GM12878 (cell line): ENCODE results near the gene DTX4. TPM values are rescaled to one million over a fixed set of nuclear protein-coding genes. Genes with fewer than 3 reads are reported as not detected.

Experiments used
- CREM ChIP-seq: IDR thresholded peaks from 2 replicates; pipeline ENCODE4 v1.6.1; 2014; ENCODE audit warnings: antibody characterized with exemption, low read depth
- ESRRA ChIP-seq: IDR thresholded peaks from 2 replicates; pipeline ENCODE4 v1.6.1; 2012; ENCODE audit warnings: mild to moderate bottlenecking, low read length, improper control_type of control experiment
- ETV6 ChIP-seq, 2 experiments: fragments of 450-650 bp in 1 of 2; IDR thresholded peaks in 1 of 2; conservative IDR thresholded peaks in 1 of 2; 2 replicates each; pipeline ENCODE4 v1.6.1; 2014; ENCODE audit warnings: antibody characterized with exemption in 1 of 2, borderline replicate concordance in 1 of 2, low read depth in 1 of 2, mild to moderate bottlenecking in 1 of 2, moderate library complexity in 1 of 2
- FOS ChIP-seq: IDR thresholded peaks from 3 replicates; pipeline ENCODE4 v1.6.1; 2011; ENCODE audit warnings: borderline replicate concordance; ENCODE audit not compliant: insufficient read length; ENCODE audit errors: extremely low read depth
- MXI1 ChIP-seq: fragments of 150-350 bp; IDR thresholded peaks from 2 replicates; pipeline ENCODE4 v1.6.1; 2011; ENCODE audit warnings: low read depth, mild to moderate bottlenecking, inconsistent platforms, low read length, improper control_type of control experiment
- NBN ChIP-seq: fragments of 450-650 bp; IDR thresholded peaks from 2 replicates; pipeline ENCODE4 v1.6.1; 2016
- NFYA ChIP-seq: IDR thresholded peaks from 2 replicates; pipeline ENCODE4 v1.6.1; 2011; ENCODE audit warnings: low read depth, mild to moderate bottlenecking, low read length, improper control_type of control experiment, borderline replicate concordance
- NFYB ChIP-seq: IDR thresholded peaks from 2 replicates; pipeline ENCODE4 v1.6.1; 2011; ENCODE audit warnings: low read depth, mild to moderate bottlenecking, low read length, improper control_type of control experiment, moderate library complexity; ENCODE audit not compliant: insufficient read depth
- NRF1 ChIP-seq: conservative IDR thresholded peaks from 2 replicates; pipeline ENCODE4 v1.6.1; 2011; ENCODE audit warnings: mild to moderate bottlenecking, low read depth, low read length, improper control_type of control experiment
- POU2F2 ChIP-seq: IDR thresholded peaks from 3 replicates; pipeline ENCODE4 v1.6.1; 2011; ENCODE audit warnings: low read depth, mild to moderate bottlenecking, low read length, borderline replicate concordance
- RELA ChIP-seq: fragments of 450-650 bp; IDR thresholded peaks from 2 replicates; pipeline ENCODE4 v1.8.0; 2014; ENCODE audit warnings: borderline replicate concordance; ENCODE audit not compliant: partially characterized antibody
- TAF1 ChIP-seq: IDR thresholded peaks from 2 replicates; pipeline ENCODE4 v1.6.1; 2011; ENCODE audit warnings: mild to moderate bottlenecking, low read depth, low read length, borderline replicate concordance
- TCF12 ChIP-seq: IDR thresholded peaks from 2 replicates; pipeline ENCODE4 v1.6.1; 2011; ENCODE audit warnings: low read depth, mild to moderate bottlenecking, low read length
- TCF7 ChIP-seq: IDR thresholded peaks from 2 replicates; pipeline ENCODE4 v1.6.1; 2014; ENCODE audit warnings: antibody characterized with exemption, borderline replicate concordance
- polyA plus RNA-seq, 11 experiments: library from polyadenylated mRNA; depleted of rRNA in 4 of 11; unstranded in 6 of 11; stranded (reverse) in 5 of 11; fragments of >200 nt; fragmentation: Nextera tagmentation in 4 of 11; fragmentation: Illumina TruSeq in 1 of 11; extraction: Ambion mirVana in 4 of 11; extraction: Trizol in 1 of 11; gene quantifications; 1 replicate in 1 of 11; 2 replicates in 10 of 11; pipeline versions ENCODE4 v1.2.1 to v1.2.3, GENCODE V29; 2011 to 2016; ENCODE audit warnings: inconsistent platforms in 2 of 11, missing spikeins in 2 of 11, low read depth in 1 of 11
- total RNA-seq, 4 experiments: library from RNA; depleted of rRNA in 3 of 4; stranded (reverse); fragments of >200 nt in 3 of 4; fragmentation: Illumina TruSeq in 1 of 4; extraction: Trizol in 1 of 4; gene quantifications; 2 replicates each; pipeline versions ENCODE4 v1.2.1 to v1.2.3, GENCODE V29; 2013 to 2021
- TF ChIP-seq, protein P1 (sequence below): IDR thresholded peaks from 2 replicates; pipeline ENCODE4 v1.6.1; 2012; ENCODE audit warnings: improper control_type of control experiment, low read depth, low read length; ENCODE audit not compliant: insufficient replicate concordance
- TF ChIP-seq, protein P2 (sequence below): IDR thresholded peaks from 2 replicates; pipeline ENCODE4 v1.6.1; 2011; ENCODE audit warnings: low read depth, low read length, improper control_type of control experiment, borderline replicate concordance
- TF ChIP-seq, protein P3 (sequence below): IDR thresholded peaks from 2 replicates; pipeline ENCODE4 v1.6.1; 2012; ENCODE audit warnings: low read depth, low read length, improper control_type of control experiment
- TF ChIP-seq, protein P4 (sequence below): fragments of 450-650 bp; formaldehyde crosslinking; IDR thresholded peaks from 2 replicates; pipeline ENCODE4 v1.4.0; 2020; ENCODE audit warnings: mild to moderate bottlenecking, moderate library complexity

DTX4 gene
- total and polyA plus RNA-seq, 10 of the 15 experiments (the other 5 are each of a cell fraction or from before 2014, with no cell fraction given), result 3.8 to 25.8 (median 10.5) TPM

DNA sequence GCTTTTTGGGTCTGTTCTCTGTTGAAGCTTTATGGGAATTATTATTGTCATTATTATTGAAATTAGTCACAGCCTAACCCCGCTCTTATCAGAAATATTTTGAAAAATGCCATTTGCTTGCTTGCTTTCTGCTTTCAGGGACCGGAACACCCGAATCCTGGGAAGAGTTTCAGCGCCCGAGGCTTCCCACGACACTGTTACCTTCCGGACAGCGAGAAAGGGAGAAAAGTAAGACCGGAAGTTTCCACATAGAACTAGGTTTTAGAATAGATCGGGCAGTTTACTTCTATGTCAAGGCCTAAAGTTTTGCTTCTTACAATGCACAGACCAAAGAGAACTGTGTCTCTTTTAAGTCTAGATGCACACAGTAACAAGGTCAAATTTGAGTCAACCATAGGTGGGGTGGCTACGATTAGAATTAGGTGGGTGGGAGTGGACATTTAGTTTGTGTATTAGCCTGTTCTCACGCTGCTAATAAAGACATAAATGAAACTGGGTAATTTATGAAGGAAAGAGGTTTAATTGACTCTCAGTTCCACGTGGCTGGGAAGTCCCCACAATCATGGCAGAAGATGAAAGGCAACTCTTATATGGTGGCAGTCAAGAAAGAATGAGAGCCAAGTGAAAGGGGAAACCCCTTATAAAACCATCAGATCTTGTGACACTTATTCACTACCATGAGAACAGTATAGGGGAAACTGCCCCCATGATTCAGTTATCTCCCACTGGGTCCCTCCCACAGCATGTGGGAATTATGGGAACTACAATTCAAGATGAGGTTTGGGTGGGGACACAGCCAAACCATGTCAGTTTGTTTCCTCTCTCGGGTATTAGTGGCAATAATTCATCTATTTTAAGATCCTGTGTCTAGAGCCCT, 27.9 kb downstream of the DTX4 start (continued):
- TF ChIP-seq RELA (peak; percentile 98), TCF7 (peak; percentile 94), ETV6 (conservative IDR thresholded peaks at IDR 0.05 in 1 of 2, IDR thresholded peaks at IDR 0.05 in 1 of 2; ENCODE audit: borderline replicate concordance in 1 of 2, low read depth in 1 of 2) (peak in 1 of 2 experiments; percentile 84; a peak in 2 of 4 replicates), ESRRA (no peak; the same call in 1 of the 2 replicates), NBN (peak; percentile 89), POU2F2 (peak; percentile 52; the same call in 1 of the 3 replicates), NFYB (no peak), FOS (no peak), NRF1 (no peak), MXI1 (peak; percentile 47; the same call in 1 of the 2 replicates), TCF12 (0 out of 2 replicates have a peak, but pooled peaks have one; percentile 36), TAF1 (no peak), CREM (peak; percentile 52; the same call in 1 of the 2 replicates), NFYA (no peak)
- TF ChIP-seq, protein P1, sequence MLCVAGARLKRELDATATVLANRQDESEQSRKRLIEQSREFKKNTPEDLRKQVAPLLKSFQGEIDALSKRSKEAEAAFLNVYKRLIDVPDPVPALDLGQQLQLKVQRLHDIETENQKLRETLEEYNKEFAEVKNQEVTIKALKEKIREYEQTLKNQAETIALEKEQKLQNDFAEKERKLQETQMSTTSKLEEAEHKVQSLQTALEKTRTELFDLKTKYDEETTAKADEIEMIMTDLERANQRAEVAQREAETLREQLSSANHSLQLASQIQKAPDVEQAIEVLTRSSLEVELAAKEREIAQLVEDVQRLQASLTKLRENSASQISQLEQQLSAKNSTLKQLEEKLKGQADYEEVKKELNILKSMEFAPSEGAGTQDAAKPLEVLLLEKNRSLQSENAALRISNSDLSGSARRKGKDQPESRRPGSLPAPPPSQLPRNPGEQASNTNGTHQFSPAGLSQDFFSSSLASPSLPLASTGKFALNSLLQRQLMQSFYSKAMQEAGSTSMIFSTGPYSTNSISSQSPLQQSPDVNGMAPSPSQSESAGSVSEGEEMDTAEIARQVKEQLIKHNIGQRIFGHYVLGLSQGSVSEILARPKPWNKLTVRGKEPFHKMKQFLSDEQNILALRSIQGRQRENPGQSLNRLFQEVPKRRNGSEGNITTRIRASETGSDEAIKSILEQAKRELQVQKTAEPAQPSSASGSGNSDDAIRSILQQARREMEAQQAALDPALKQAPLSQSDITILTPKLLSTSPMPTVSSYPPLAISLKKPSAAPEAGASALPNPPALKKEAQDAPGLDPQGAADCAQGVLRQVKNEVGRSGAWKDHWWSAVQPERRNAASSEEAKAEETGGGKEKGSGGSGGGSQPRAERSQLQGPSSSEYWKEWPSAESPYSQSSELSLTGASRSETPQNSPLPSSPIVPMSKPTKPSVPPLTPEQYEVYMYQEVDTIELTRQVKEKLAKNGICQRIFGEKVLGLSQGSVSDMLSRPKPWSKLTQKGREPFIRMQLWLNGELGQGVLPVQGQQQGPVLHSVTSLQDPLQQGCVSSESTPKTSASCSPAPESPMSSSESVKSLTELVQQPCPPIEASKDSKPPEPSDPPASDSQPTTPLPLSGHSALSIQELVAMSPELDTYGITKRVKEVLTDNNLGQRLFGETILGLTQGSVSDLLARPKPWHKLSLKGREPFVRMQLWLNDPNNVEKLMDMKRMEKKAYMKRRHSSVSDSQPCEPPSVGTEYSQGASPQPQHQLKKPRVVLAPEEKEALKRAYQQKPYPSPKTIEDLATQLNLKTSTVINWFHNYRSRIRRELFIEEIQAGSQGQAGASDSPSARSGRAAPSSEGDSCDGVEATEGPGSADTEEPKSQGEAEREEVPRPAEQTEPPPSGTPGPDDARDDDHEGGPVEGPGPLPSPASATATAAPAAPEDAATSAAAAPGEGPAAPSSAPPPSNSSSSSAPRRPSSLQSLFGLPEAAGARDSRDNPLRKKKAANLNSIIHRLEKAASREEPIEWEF, result peak; percentile 92
- TF ChIP-seq, protein P2, sequence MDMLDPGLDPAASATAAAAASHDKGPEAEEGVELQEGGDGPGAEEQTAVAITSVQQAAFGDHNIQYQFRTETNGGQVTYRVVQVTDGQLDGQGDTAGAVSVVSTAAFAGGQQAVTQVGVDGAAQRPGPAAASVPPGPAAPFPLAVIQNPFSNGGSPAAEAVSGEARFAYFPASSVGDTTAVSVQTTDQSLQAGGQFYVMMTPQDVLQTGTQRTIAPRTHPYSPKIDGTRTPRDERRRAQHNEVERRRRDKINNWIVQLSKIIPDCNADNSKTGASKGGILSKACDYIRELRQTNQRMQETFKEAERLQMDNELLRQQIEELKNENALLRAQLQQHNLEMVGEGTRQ, result no peak; the same call in 1 of the 2 replicates
- TF ChIP-seq, protein P3, sequence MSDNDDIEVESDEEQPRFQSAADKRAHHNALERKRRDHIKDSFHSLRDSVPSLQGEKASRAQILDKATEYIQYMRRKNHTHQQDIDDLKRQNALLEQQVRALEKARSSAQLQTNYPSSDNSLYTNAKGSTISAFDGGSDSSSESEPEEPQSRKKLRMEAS, result peak; percentile 54
- TF ChIP-seq, protein P4, sequence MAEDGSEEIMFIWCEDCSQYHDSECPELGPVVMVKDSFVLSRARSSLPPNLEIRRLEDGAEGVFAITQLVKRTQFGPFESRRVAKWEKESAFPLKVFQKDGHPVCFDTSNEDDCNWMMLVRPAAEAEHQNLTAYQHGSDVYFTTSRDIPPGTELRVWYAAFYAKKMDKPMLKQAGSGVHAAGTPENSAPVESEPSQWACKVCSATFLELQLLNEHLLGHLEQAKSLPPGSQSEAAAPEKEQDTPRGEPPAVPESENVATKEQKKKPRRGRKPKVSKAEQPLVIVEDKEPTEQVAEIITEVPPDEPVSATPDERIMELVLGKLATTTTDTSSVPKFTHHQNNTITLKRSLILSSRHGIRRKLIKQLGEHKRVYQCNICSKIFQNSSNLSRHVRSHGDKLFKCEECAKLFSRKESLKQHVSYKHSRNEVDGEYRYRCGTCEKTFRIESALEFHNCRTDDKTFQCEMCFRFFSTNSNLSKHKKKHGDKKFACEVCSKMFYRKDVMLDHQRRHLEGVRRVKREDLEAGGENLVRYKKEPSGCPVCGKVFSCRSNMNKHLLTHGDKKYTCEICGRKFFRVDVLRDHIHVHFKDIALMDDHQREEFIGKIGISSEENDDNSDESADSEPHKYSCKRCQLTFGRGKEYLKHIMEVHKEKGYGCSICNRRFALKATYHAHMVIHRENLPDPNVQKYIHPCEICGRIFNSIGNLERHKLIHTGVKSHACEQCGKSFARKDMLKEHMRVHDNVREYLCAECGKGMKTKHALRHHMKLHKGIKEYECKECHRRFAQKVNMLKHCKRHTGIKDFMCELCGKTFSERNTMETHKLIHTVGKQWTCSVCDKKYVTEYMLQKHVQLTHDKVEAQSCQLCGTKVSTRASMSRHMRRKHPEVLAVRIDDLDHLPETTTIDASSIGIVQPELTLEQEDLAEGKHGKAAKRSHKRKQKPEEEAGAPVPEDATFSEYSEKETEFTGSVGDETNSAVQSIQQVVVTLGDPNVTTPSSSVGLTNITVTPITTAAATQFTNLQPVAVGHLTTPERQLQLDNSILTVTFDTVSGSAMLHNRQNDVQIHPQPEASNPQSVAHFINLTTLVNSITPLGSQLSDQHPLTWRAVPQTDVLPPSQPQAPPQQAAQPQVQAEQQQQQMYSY (CRISPR knock-in tag), result no peak
